Keratinocyte (primary cell): ENCODE results near the gene RANBP3L. TPM values are rescaled to one million over a fixed set of nuclear protein-coding genes. Genes with fewer than 3 reads are reported as not detected.

ENCODE experiments used
- DNase-seq: peaks from one replicate; pipeline ENCODE4 v3.0.0-alpha.2; 2011; ENCODE audit warnings: low read depth, missing footprints, low spot score
- FAIRE-seq: peaks from 2 replicates; lab custom pipeline; 2011; peaks lifted over from hg19 to GRCh38; lab: Jason Lieb, UNC
- H2AFZ ChIP-seq: 2 replicates; pipeline ENCODE4 v1.6.0; 2012; ENCODE audit warnings: low read length, control low read depth, inconsistent platforms; ENCODE audit not compliant: control insufficient read depth
- H3K27ac ChIP-seq: 2 replicates; pipeline ENCODE4 v1.5.1; 2011; ENCODE audit warnings: low read length; ENCODE audit not compliant: control insufficient read depth, insufficient read depth
- H3K27me3 ChIP-seq: 3 replicates; pipeline ENCODE4 v1.6.0; 2011; ENCODE audit warnings: low read length; ENCODE audit not compliant: control insufficient read depth, insufficient read depth; ENCODE audit errors: extremely low read depth
- H3K36me3 ChIP-seq, 2 experiments: 2 replicates in 1 of 2; 3 replicates in 1 of 2; pipeline ENCODE4 v1.5.1; 2011; ENCODE audit warnings: low read length in 2 of 2, mild to moderate bottlenecking in 1 of 2; ENCODE audit not compliant: control insufficient read depth in 2 of 2, insufficient read depth in 2 of 2; ENCODE audit errors: extremely low read depth in 1 of 2
- H3K4me1 ChIP-seq: 3 replicates; pipeline ENCODE4 v1.5.1; 2011; ENCODE audit warnings: low read length; ENCODE audit not compliant: control insufficient read depth, insufficient read depth; ENCODE audit errors: extremely low read depth
- H3K4me2 ChIP-seq: 3 replicates; pipeline ENCODE4 v1.6.0; 2011; ENCODE audit warnings: low read depth, low read length; ENCODE audit not compliant: control insufficient read depth, insufficient read depth; ENCODE audit errors: extremely low read depth
- H3K4me3 ChIP-seq, 3 experiments: fragments of 200-600 bp in 1 of 3; sonication (generic) in 1 of 3; 2 replicates in 2 of 3; 3 replicates in 1 of 3; pipeline ENCODE4 v1.5.1; 2011 to 2016; ENCODE audit warnings: low read length in 3 of 3, mild to moderate bottlenecking in 3 of 3, control low read depth in 2 of 3, inconsistent platforms in 1 of 3, low read depth in 1 of 3, mixed read lengths in 1 of 3, mixed run types in 1 of 3, moderate library complexity in 1 of 3; ENCODE audit not compliant: control insufficient read depth in 2 of 3, insufficient read depth in 2 of 3; ENCODE audit errors: extremely low read depth in 1 of 3
- H3K79me2 ChIP-seq: 2 replicates; pipeline ENCODE4 v1.6.0; 2012; ENCODE audit warnings: low read length; ENCODE audit not compliant: control insufficient read depth, insufficient read depth
- H3K9ac ChIP-seq: 3 replicates; pipeline ENCODE4 v1.6.0; 2011; ENCODE audit warnings: low read length; ENCODE audit not compliant: control insufficient read depth, insufficient read depth; ENCODE audit errors: extremely low read depth
- H3K9me1 ChIP-seq: 3 replicates; pipeline ENCODE4 v1.6.0; 2011; ENCODE audit warnings: low read length; ENCODE audit not compliant: control insufficient read depth, insufficient read depth; ENCODE audit errors: extremely low read depth
- H3K9me3 ChIP-seq: 2 replicates; pipeline ENCODE4 v1.5.1; 2012; ENCODE audit warnings: low read depth, low read length; ENCODE audit not compliant: control insufficient read depth
- H4K20me1 ChIP-seq: 3 replicates; pipeline ENCODE4 v1.6.0; 2011; ENCODE audit warnings: low read length; ENCODE audit not compliant: control insufficient read depth, insufficient read depth; ENCODE audit errors: extremely low read depth
- CTCF ChIP-seq, 3 experiments: IDR thresholded peaks in 1 of 3; conservative IDR thresholded peaks in 1 of 3; optimal IDR thresholded peaks in 1 of 3; 2 replicates in 2 of 3; 3 replicates in 1 of 3; pipeline versions ENCODE3 to v1.5.1; 2011; ENCODE audit warnings: low read length in 3 of 3, mild to moderate bottlenecking in 3 of 3, moderate library complexity in 2 of 3, control low read depth in 1 of 3, inconsistent platforms in 1 of 3; ENCODE audit not compliant: insufficient read depth in 2 of 3; ENCODE audit errors: extremely low read depth in 1 of 3
- EZH2 ChIP-seq: IDR thresholded peaks from one replicate; pipeline ENCODE4 v1.6.1; 2012; ENCODE audit warnings: inconsistent platforms, mild to moderate bottlenecking, low read length, moderate library complexity
- dilution Hi-C: fragments of 300-500 bp; cut with MboI; formaldehyde crosslinking; loops from one replicate; pipeline ENCODE4 v1.7.0; 2020; ENCODE audit warnings: low sequenced_read_pairs; ENCODE audit not compliant: extremely low pct_ligation_motif_present
- polyA plus RNA-seq, 5 experiments: library from polyadenylated mRNA; depleted of rRNA in 3 of 5; stranded (reverse) in 3 of 5; stranded (forward) in 1 of 5; unstranded in 1 of 5; fragments of >200 nt; gene quantifications; 1 replicate in 1 of 5; 2 replicates in 3 of 5; 3 replicates in 1 of 5; pipeline versions ENCODE4 v1.2.1 to v1.2.3, GENCODE V29; 2011 to 2012; ENCODE audit warnings: missing spikeins in 2 of 5, low read depth in 1 of 5, low replicate concordance in 1 of 5

The RANBP3L gene
- polyA plus RNA-seq, 1 donor (not counting 4 experiments of a cell fraction or from before 2014, with no cell fraction given), result not detected

GRCh38 chr5:36230151-36230790 is 71.4 kb downstream of the RANBP3L start:
- dilution Hi-C loops, result no loop called here
- no peak overlapping the region for H2AFZ ChIP-seq
- H3K27me3 ChIP-seq, result no peaks in the 10 kb centered on the region
- no peaks in the 10 kb centered on the region for H3K79me2 ChIP-seq
- no peak for TF ChIP-seq EZH2
- no peak for TF ChIP-seq CTCF (optimal IDR thresholded peaks at IDR 0.05 in 1 of 3, IDR thresholded peaks at IDR 0.05 in 1 of 3, conservative IDR thresholded peaks at IDR 0.05 in 1 of 3; ENCODE audit: extremely low read depth in 1 of 3, insufficient read depth in 2 of 3, low read length in 3 of 3)
- no peaks in the 10 kb centered on the region for H3K4me1 ChIP-seq
- H3K9me1 ChIP-seq, result no peaks in the 10 kb centered on the region
- H3K9ac ChIP-seq, result no peak overlapping the region
- DNase-seq, result no peak
- H3K9me3 ChIP-seq, result no peaks in the 10 kb centered on the region
- H3K4me3 ChIP-seq, result no peak overlapping the region
- no peak overlapping the region for H3K4me2 ChIP-seq
- H3K27ac ChIP-seq, result no peak overlapping the region
- no peaks in the 10 kb centered on the region for H3K36me3 ChIP-seq
- no peak for FAIRE-seq
- no peaks in the 10 kb centered on the region for H4K20me1 ChIP-seq

- H3K79me2 ChIP-seq, result no peaks in the 10 kb centered on the region
- H3K9me3 ChIP-seq, result no peaks in the 10 kb centered on the region
- no peak overlapping the region for H3K4me3 ChIP-seq
- no peak overlapping the region for H3K9ac ChIP-seq
- no peaks in the 10 kb centered on the region for H3K9me1 ChIP-seq
- H3K4me1 ChIP-seq, result no peaks in the 10 kb centered on the region
- H2AFZ ChIP-seq, result no peak overlapping the region
- no peak overlapping the region for H3K4me2 ChIP-seq
- TF ChIP-seq EZH2, result no peak
- no peak for TF ChIP-seq CTCF (optimal IDR thresholded peaks at IDR 0.05 in 1 of 3, IDR thresholded peaks at IDR 0.05 in 1 of 3, conservative IDR thresholded peaks at IDR 0.05 in 1 of 3; ENCODE audit: extremely low read depth in 1 of 3, insufficient read depth in 2 of 3, low read length in 3 of 3)
- H3K27me3 ChIP-seq, result no peaks in the 10 kb centered on the region
- peaks cover 0 to 3% of the 10 kb centered on the region in 2 experiments for H3K36me3 ChIP-seq
- FAIRE-seq, result no peak
- H3K27ac ChIP-seq, result no peak overlapping the region
- H4K20me1 ChIP-seq, result no peaks in the 10 kb centered on the region
- dilution Hi-C loops, result no loop called here
- DNase-seq, result no peak
These were observed 73.2 kb downstream of the RANBP3L start for GRCh38 chr5:36228505-36228904.
